HCT116 (cell line): ENCODE data around the gene ASB15. TPM values are rescaled to one million over a fixed set of nuclear protein-coding genes. Genes with fewer than 3 reads are reported as not detected.

ENCODE experiments used
- ATAC-seq: fragments of 200-7000 bp; cut with Tn5 transposase; 2 replicates; pipeline ENCODE4 v1.9.1; 2020; ENCODE audit warnings: mild to moderate bottlenecking, moderate library complexity
- BruUV-seq: library from RNA; stranded (reverse); fragments of 400-500 nt; replicated peaks from 2 replicates; lab custom pipeline; 2021; lab: Mats Ljungman, UMichigan
- CTCF ChIA-PET: fragments of 300-600 bp; sonication (Branson Sonifier 250); formaldehyde crosslinking; loops from one replicate; lab custom pipeline; 2021; ENCODE audit warnings: antibody characterized with exemption; lab: Charles Lee
- POLR2A ChIA-PET: fragments of 300-600, 350-600 bp; sonication (Branson Sonifier 250); formaldehyde crosslinking; loops from one replicate; lab custom pipeline; 2021; ENCODE audit warnings: antibody characterized with exemption; lab: Charles Lee
- RAD21 ChIA-PET, 2 experiments: fragments of 300-600 bp; sonication (Branson Sonifier 250); formaldehyde crosslinking; loops; one replicate each; lab custom pipeline; 2023; ENCODE audit warnings: low total read pairs in 2 of 2; ENCODE audit not compliant: uncharacterized antibody in 2 of 2, unreplicated experiment in 2 of 2, low non-redundant PET in 1 of 2; lab: Charles Lee
- DNase-seq: peaks from one replicate; pipeline ENCODE4 v3.0.0-alpha.2; 2010; ENCODE audit warnings: low read depth, low spot score
- H2AFZ ChIP-seq: fragments of 200-600 bp; shearing (Covaris generic), sonication (generic); 2 replicates; pipeline ENCODE4 v1.6.1; 2017; ENCODE audit warnings: low read depth, mixed run types, mixed read lengths, antibody characterized with exemption, low read length; ENCODE audit not compliant: poor library complexity, severe bottlenecking
- H3K27ac ChIP-seq: 2 replicates; pipeline ENCODE4 v1.5.1; 2012; ENCODE audit warnings: low read depth, low read length
- H3K27me3 ChIP-seq: fragments of 200-600 bp; sonication (generic); 2 replicates; pipeline ENCODE4 v1.6.1; 2016; ENCODE audit warnings: mixed run types, low read length, mixed read lengths; ENCODE audit not compliant: insufficient read depth
- H3K36me3 ChIP-seq, 2 experiments: fragments of 200-500 bp in 1 of 2; fragments of 200-600 bp in 1 of 2; sonication (Bioruptor generic) in 1 of 2; sonication (generic) in 1 of 2; 2 replicates each; pipeline versions ENCODE4 v1.5.1 to v1.6.1; 2014 to 2016; ENCODE audit warnings: low read length in 2 of 2, inconsistent platforms in 1 of 2, mixed read lengths in 1 of 2, mixed run types in 1 of 2; ENCODE audit not compliant: insufficient read depth in 2 of 2, control insufficient read depth in 1 of 2
- H3K4me1 ChIP-seq, 2 experiments: fragments of 200-600 bp in 1 of 2; sonication (generic) in 1 of 2; 2 replicates each; pipeline versions ENCODE4 v1.5.1 to v1.6.1; 2012 to 2017; ENCODE audit warnings: low read length in 2 of 2, inconsistent platforms in 1 of 2, mild to moderate bottlenecking in 1 of 2, mixed read lengths in 1 of 2, mixed run types in 1 of 2, moderate library complexity in 1 of 2; ENCODE audit not compliant: insufficient read depth in 2 of 2, control insufficient read depth in 1 of 2
- H3K4me2 ChIP-seq: fragments of 200-600 bp; sonication (generic); 2 replicates; pipeline ENCODE4 v1.6.1; 2017; ENCODE audit warnings: mixed run types, low read length, mixed read lengths
- H3K4me3 ChIP-seq, 2 experiments: fragments of 200-600 bp in 1 of 2; sonication (generic) in 1 of 2; replicated peaks in 1 of 2; 2 replicates each; pipeline ENCODE4 v1.5.1; 2011 to 2016; ENCODE audit warnings: low read length in 2 of 2, control low read depth in 1 of 2, low read depth in 1 of 2, mild to moderate bottlenecking in 1 of 2, mixed read lengths in 1 of 2, mixed run types in 1 of 2
- H3K79me2 ChIP-seq: fragments of 200-600 bp; sonication (generic); 2 replicates; pipeline ENCODE4 v1.6.1; 2017; ENCODE audit warnings: mild to moderate bottlenecking, mixed run types, low read length, moderate library complexity, mixed read lengths; ENCODE audit not compliant: insufficient read depth
- H3K9ac ChIP-seq: fragments of 200-600 bp; sonication (generic); 2 replicates; pipeline ENCODE4 v1.6.1; 2016; ENCODE audit warnings: low read length, mixed read lengths
- H3K9me2 ChIP-seq: fragments of 200-600 bp; sonication (generic), shearing (Covaris generic); 2 replicates; pipeline ENCODE4 v1.6.1; 2017; ENCODE audit warnings: mixed run types, mild to moderate bottlenecking, moderate library complexity; ENCODE audit not compliant: insufficient read depth
- H3K9me3 ChIP-seq, 2 experiments: fragments of 200-500 bp in 1 of 2; fragments of 200-600 bp in 1 of 2; sonication (Bioruptor generic) in 1 of 2; sonication (generic) in 1 of 2; 2 replicates each; pipeline ENCODE4 v1.6.1; 2014 to 2017; ENCODE audit warnings: low read length in 2 of 2, mixed read lengths in 2 of 2, inconsistent platforms in 1 of 2, low read depth in 1 of 2, mild to moderate bottlenecking in 1 of 2, mixed run types in 1 of 2, moderate library complexity in 1 of 2; ENCODE audit not compliant: control insufficient read depth in 1 of 2, insufficient read depth in 1 of 2
- H4K20me1 ChIP-seq: fragments of 200-600 bp; sonication (generic), shearing (Covaris generic); 2 replicates; pipeline ENCODE4 v1.6.1; 2017; ENCODE audit warnings: mixed run types, mild to moderate bottlenecking, moderate library complexity; ENCODE audit not compliant: insufficient read depth
- ATF3 ChIP-seq: IDR thresholded peaks from 2 replicates; pipeline ENCODE4 v1.6.1; 2012
- CEBPB ChIP-seq: IDR thresholded peaks from 2 replicates; pipeline ENCODE4 v1.6.1; 2012; ENCODE audit warnings: low read depth
- EZH2 ChIP-seq: fragments of 200-600 bp; sonication (generic); IDR thresholded peaks from 2 replicates; pipeline ENCODE4 v1.6.1; 2017; ENCODE audit warnings: antibody characterized with exemption, mixed run types
- JUND ChIP-seq: IDR thresholded peaks from 2 replicates; pipeline ENCODE4 v1.6.1; 2012
- MAX ChIP-seq: IDR thresholded peaks from 2 replicates; pipeline ENCODE4 v1.6.1; 2012
- REST ChIP-seq: IDR thresholded peaks from 2 replicates; pipeline ENCODE4 v1.6.1; 2012; ENCODE audit warnings: low read depth
- SIN3A ChIP-seq: IDR thresholded peaks from 2 replicates; pipeline ENCODE4 v1.6.1; 2012; ENCODE audit warnings: low read depth
- SP1 ChIP-seq: IDR thresholded peaks from 2 replicates; pipeline ENCODE4 v1.6.1; 2012; ENCODE audit warnings: low read depth
- intact Hi-C: fragments of 100-400 bp; cut with micrococcal nuclease; formaldehyde crosslinking; loops from 2 replicates; pipeline ENCODE4 v1.10.0; 2022
- total RNA-seq: library from RNA; stranded (reverse); gene quantifications from one replicate; pipeline ENCODE4 v1.2.1, GENCODE V29; 2021; ENCODE audit not compliant: unreplicated experiment
- TF ChIP-seq, protein P1 (sequence below): IDR thresholded peaks from 2 replicates; pipeline ENCODE4 v1.6.1; 2011; ENCODE audit warnings: mild to moderate bottlenecking, low read length, moderate library complexity; ENCODE audit not compliant: insufficient replicate concordance; ENCODE audit errors: extremely low read depth
- TF ChIP-seq, protein P2 (sequence below), 3 experiments: fragments of 200-600 bp in 1 of 3; sonication (generic) in 1 of 3; IDR thresholded peaks in 2 of 3; conservative IDR thresholded peaks in 1 of 3; 2 replicates each; pipeline ENCODE4 v1.5.1; 2012 to 2017; ENCODE audit warnings: low read depth in 2 of 3, low read length in 2 of 3, antibody characterized with exemption in 1 of 3, borderline replicate concordance in 1 of 3, control low read depth in 1 of 3, mild to moderate bottlenecking in 1 of 3, mixed read lengths in 1 of 3, mixed run types in 1 of 3, moderate library complexity in 1 of 3; ENCODE audit not compliant: insufficient read depth in 1 of 3

Gene ASB15
- total RNA-seq, 1 experiment from 2014 or later = not detected

DNA sequence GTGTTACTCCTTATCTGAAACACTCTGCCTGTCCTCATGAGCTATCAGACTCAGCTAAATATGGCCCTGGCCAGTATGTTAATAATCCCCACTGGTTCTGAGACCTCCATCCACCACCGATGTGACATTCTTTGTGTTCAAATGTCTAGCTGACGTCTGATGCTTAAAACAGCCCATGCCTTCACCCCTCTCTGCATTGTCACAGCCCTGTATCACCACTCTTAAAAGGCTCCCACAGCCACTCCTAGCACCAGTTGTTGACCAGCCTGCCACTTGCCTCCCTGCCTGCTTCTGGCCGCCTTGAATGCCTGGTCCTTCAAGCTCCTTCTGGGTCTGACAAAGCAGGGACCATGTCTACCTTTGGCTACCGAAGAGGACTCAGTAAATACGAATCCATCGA is 54.0 kb downstream of the ASB15 start, which contains the start of gene LMOD2:
Gene LMOD2 (plus strand): TSS at position 253 of the 400 bp plus-strand sequence. CDS start 98 bp downstream, at position 351.
- H3K79me2 ChIP-seq = no peaks in the 10 kb centered on the region
- H3K9me3 ChIP-seq = no peaks in the 10 kb centered on the region
- TF ChIP-seq, protein P1, sequence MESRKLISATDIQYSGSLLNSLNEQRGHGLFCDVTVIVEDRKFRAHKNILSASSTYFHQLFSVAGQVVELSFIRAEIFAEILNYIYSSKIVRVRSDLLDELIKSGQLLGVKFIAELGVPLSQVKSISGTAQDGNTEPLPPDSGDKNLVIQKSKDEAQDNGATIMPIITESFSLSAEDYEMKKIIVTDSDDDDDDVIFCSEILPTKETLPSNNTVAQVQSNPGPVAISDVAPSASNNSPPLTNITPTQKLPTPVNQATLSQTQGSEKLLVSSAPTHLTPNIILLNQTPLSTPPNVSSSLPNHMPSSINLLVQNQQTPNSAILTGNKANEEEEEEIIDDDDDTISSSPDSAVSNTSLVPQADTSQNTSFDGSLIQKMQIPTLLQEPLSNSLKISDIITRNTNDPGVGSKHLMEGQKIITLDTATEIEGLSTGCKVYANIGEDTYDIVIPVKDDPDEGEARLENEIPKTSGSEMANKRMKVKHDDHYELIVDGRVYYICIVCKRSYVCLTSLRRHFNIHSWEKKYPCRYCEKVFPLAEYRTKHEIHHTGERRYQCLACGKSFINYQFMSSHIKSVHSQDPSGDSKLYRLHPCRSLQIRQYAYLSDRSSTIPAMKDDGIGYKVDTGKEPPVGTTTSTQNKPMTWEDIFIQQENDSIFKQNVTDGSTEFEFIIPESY = no peak
- H3K9me2 ChIP-seq = no peaks in the 10 kb centered on the region; the same call in 1 of the 2 replicates
- H3K4me1 ChIP-seq = no peaks in the 10 kb centered on the region
- no peak within 1 kb of the TSS for H3K9ac ChIP-seq
- H2AFZ ChIP-seq = no peak within 1 kb of the TSS
- H3K4me2 ChIP-seq = no peak within 1 kb of the TSS
- H3K27ac ChIP-seq = no peak within 1 kb of the TSS
- no peaks in the 10 kb centered on the region for H4K20me1 ChIP-seq
- H3K27me3 ChIP-seq = no peaks in the 10 kb centered on the region
- no TSS peak for BruUV-seq
- CTCF ChIA-PET = no interaction called here
- POLR2A ChIA-PET = no interaction called here
- RAD21 ChIA-PET = no interaction called here
- DNase-seq = no peak
- no peaks in the 10 kb centered on the region for H3K36me3 ChIP-seq
- intact Hi-C loops = no loop called here
- H3K4me3 ChIP-seq = no peak within 1 kb of the TSS
- no peak for ATAC-seq

GRCh38 chr7:123656544-123657303 is 55.1 kb downstream of the ASB15 start:
- no peak for ATAC-seq
- Histone ChIP-seq H3K27ac (no peak overlapping the region), H3K4me3 (no peak overlapping the region), H3K79me2 (no peaks in the 10 kb centered on the region), H3K4me2 (no peak overlapping the region), H4K20me1 (no peaks in the 10 kb centered on the region), H3K27me3 (no peaks in the 10 kb centered on the region), H3K36me3 (no peaks in the 10 kb centered on the region), H3K4me1 (no peaks in the 10 kb centered on the region), H3K9me3 (no peaks in the 10 kb centered on the region), H3K9me2 (no peaks in the 10 kb centered on the region; the same call in 1 of the 2 replicates), H3K9ac (no peak overlapping the region), H2AFZ (no peak overlapping the region)
- ChIA-PET CTCF (interaction anchor here (1.6 kb wide), 1 partner anchor 162 kb away, joined by 3 read pairs; no protein-coding TSS in a partner anchor), POLR2A (no interaction called here), RAD21 (no interaction called here)
- no peak for DNase-seq
- no TSS peak for BruUV-seq
- intact Hi-C loops = no loop called here
- TF ChIP-seq REST (no peak), SIN3A (no peak), CEBPB (no peak), EZH2 (no peak), SP1 (no peak), ATF3 (no peak), JUND (no peak), MAX (no peak)
- TF ChIP-seq, protein P2, sequence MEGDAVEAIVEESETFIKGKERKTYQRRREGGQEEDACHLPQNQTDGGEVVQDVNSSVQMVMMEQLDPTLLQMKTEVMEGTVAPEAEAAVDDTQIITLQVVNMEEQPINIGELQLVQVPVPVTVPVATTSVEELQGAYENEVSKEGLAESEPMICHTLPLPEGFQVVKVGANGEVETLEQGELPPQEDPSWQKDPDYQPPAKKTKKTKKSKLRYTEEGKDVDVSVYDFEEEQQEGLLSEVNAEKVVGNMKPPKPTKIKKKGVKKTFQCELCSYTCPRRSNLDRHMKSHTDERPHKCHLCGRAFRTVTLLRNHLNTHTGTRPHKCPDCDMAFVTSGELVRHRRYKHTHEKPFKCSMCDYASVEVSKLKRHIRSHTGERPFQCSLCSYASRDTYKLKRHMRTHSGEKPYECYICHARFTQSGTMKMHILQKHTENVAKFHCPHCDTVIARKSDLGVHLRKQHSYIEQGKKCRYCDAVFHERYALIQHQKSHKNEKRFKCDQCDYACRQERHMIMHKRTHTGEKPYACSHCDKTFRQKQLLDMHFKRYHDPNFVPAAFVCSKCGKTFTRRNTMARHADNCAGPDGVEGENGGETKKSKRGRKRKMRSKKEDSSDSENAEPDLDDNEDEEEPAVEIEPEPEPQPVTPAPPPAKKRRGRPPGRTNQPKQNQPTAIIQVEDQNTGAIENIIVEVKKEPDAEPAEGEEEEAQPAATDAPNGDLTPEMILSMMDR (IDR thresholded peaks at IDR 0.05 in 2 of 3, conservative IDR thresholded peaks at IDR 0.05 in 1 of 3; ENCODE audit: borderline replicate concordance in 1 of 3, insufficient read depth in 1 of 3, low read depth in 2 of 3, low read length in 2 of 3) = no peak
